ENCODE results near the gene TTC7B.

GRCh38 chr14:90557516-90557915 is 258.7 kb downstream of the TTC7B start:
- TF ChIP-seq CTCF (IDR thresholded peaks at IDR 0.05; ENCODE audit: low read depth, low read length): no peak
- no peak for TF ChIP-seq POLR2A (IDR thresholded peaks at IDR 0.05; ENCODE audit: extremely low read depth, insufficient read length)
- TF ChIP-seq MAX (IDR thresholded peaks at IDR 0.05; ENCODE audit: low read depth, low read length): no peak

Data from NB4 (cell line).